Parathyroid adenoma (tissue), 2 donors: ENCODE results near the gene ADAMTS3.

ENCODE experiments used
- H2AFZ ChIP-seq: fragments of 300-600 bp; sonication (generic); one replicate; pipeline ENCODE4 v1.7.0; 2017; ENCODE audit warnings: antibody characterized with exemption, mild to moderate bottlenecking
- H3K27ac ChIP-seq: fragments of 300-600 bp; sonication (generic); one replicate; pipeline ENCODE4 v1.7.0; 2017
- H3K27me3 ChIP-seq: fragments of 300-600 bp; sonication (generic); one replicate; pipeline ENCODE4 v1.7.0; 2017; ENCODE audit warnings: low read length; ENCODE audit not compliant: control insufficient read depth, insufficient read depth
- H3K36me3 ChIP-seq: fragments of 300-600 bp; sonication (generic); one replicate; pipeline ENCODE4 v1.7.0; 2017; ENCODE audit warnings: low read length; ENCODE audit not compliant: control insufficient read depth, insufficient read depth
- H3K4me1 ChIP-seq: fragments of 300-600 bp; sonication (generic); one replicate; pipeline ENCODE4 v1.7.0; 2017; ENCODE audit warnings: control low read depth
- H3K4me2 ChIP-seq: fragments of 300-600 bp; sonication (generic); one replicate; pipeline ENCODE4 v1.7.0; 2017; ENCODE audit warnings: low read length
- H3K4me3 ChIP-seq: fragments of 300-600 bp; sonication (generic); one replicate; pipeline ENCODE4 v1.7.0; 2017; ENCODE audit warnings: low read depth, low read length
- H3K79me2 ChIP-seq: fragments of 300-600 bp; sonication (generic); one replicate; pipeline ENCODE4 v1.7.0; 2017; ENCODE audit warnings: control low read depth
- H3K9ac ChIP-seq: fragments of 300-600 bp; sonication (generic); one replicate; pipeline ENCODE4 v1.7.0; 2017; ENCODE audit warnings: mild to moderate bottlenecking
- H3K9me3 ChIP-seq: fragments of 300-600 bp; sonication (generic); one replicate; pipeline ENCODE4 v1.7.0; 2017; ENCODE audit warnings: low read length; ENCODE audit not compliant: control insufficient read depth
- CTCF ChIP-seq: fragments of 300-600 bp; sonication (generic); IDR thresholded peaks from one replicate; pipeline ENCODE4 v1.7.0; 2017; ENCODE audit warnings: antibody characterized with exemption, mild to moderate bottlenecking
- donor health status: primary hyperparathyroidism.

The ADAMTS3 gene

GRCh38 chr4:72320223-72320948 is 248.6 kb downstream of the ADAMTS3 start:
- no peak for TF ChIP-seq CTCF
- Histone ChIP-seq H3K4me2 (no peak overlapping the region), H3K36me3 (no peaks in the 10 kb centered on the region), H3K79me2 (no peaks in the 10 kb centered on the region), H2AFZ (no peak overlapping the region), H3K4me1 (no peaks in the 10 kb centered on the region), H3K9ac (no peak overlapping the region), H3K27ac (no peak overlapping the region), H3K27me3 (no peaks in the 10 kb centered on the region), H3K9me3 (no peaks in the 10 kb centered on the region), H3K4me3 (no peak overlapping the region)

GRCh38 chr4:72319601-72320021 is 249.4 kb downstream of the ADAMTS3 start:
- Histone ChIP-seq H3K4me1 (no peaks in the 10 kb centered on the region), H3K4me2 (no peak overlapping the region), H3K4me3 (no peak overlapping the region), H3K79me2 (no peaks in the 10 kb centered on the region), H3K9me3 (no peaks in the 10 kb centered on the region), H3K27ac (no peak overlapping the region), H3K27me3 (no peaks in the 10 kb centered on the region), H3K9ac (no peak overlapping the region), H3K36me3 (no peaks in the 10 kb centered on the region), H2AFZ (no peak overlapping the region)
- no peak for TF ChIP-seq CTCF

GRCh38 chr4:72318421-72319170 is 250.4 kb downstream of the ADAMTS3 start:
- Histone ChIP-seq H3K9me3 (no peaks in the 10 kb centered on the region), H3K36me3 (no peaks in the 10 kb centered on the region), H2AFZ (no peak overlapping the region), H3K4me1 (no peaks in the 10 kb centered on the region), H3K9ac (no peak overlapping the region), H3K4me2 (no peak overlapping the region), H3K4me3 (no peak overlapping the region), H3K27me3 (no peaks in the 10 kb centered on the region), H3K79me2 (no peaks in the 10 kb centered on the region), H3K27ac (no peak overlapping the region)
- no peak for TF ChIP-seq CTCF

GRCh38 chr4:72314869-72315268 is 254.2 kb downstream of the ADAMTS3 start:
- no peaks in the 10 kb centered on the region for H3K36me3 ChIP-seq
- H3K9me3 ChIP-seq = no peaks in the 10 kb centered on the region
- H3K9ac ChIP-seq = no peak overlapping the region
- no peak overlapping the region for H3K4me3 ChIP-seq
- no peak overlapping the region for H2AFZ ChIP-seq
- no peak for TF ChIP-seq CTCF
- no peaks in the 10 kb centered on the region for H3K79me2 ChIP-seq
- no peak overlapping the region for H3K27ac ChIP-seq
- no peak overlapping the region for H3K4me2 ChIP-seq
- H3K27me3 ChIP-seq = no peaks in the 10 kb centered on the region
- H3K4me1 ChIP-seq = no peaks in the 10 kb centered on the region
